ENCODE measurements around the gene LILRB5. TPM values are rescaled to one million over a fixed set of nuclear protein-coding genes. Genes with fewer than 3 reads are reported as not detected.

Gene LILRB5
- polyA plus RNA-seq, 4 donors: 2.1 to 2.8 (median 2.3) TPM

Other genes with a start within 250 kb of the LILRB5 start
- gene VSTM1, start 193.4 kb downstream of the LILRB5 start, polyA plus RNA-seq (ENCODE audit: insufficient read length in 4 of 4): under 1 TPM in 3 of 4 donors, not detected in 1; 0.22 to 0.34 (median 0.27) TPM
- under 1 TPM in 2 of 4 donors, not detected in 2; 0.22 to 0.33 TPM for gene TARM1, start 175.9 kb downstream of the LILRB5 start, polyA plus RNA-seq (ENCODE audit: insufficient read length in 4 of 4)
- under 1 TPM; 0.30 to 0.47 (median 0.36) TPM for gene OSCAR, start 156.5 kb downstream of the LILRB5 start, polyA plus RNA-seq (ENCODE audit: insufficient read length in 4 of 4)
- 100 to 1,000 TPM in 3 of 4 donors, 10 to 100 TPM in 1; 87.1 to 188 (median 133) TPM for gene NDUFA3, start 154.4 kb downstream of the LILRB5 start, polyA plus RNA-seq (ENCODE audit: insufficient read length in 4 of 4)
- 10 to 100 TPM; 13.1 to 23.6 (median 20.1) TPM for gene TFPT, start 141.6 kb downstream of the LILRB5 start, polyA plus RNA-seq (ENCODE audit: insufficient read length in 4 of 4)
- 10 to 100 TPM; 69.5 to 75.8 (median 71.8) TPM for gene PRPF31, start 141.5 kb downstream of the LILRB5 start, polyA plus RNA-seq (ENCODE audit: insufficient read length in 4 of 4)
- 10 to 100 TPM; 66.6 to 74.0 (median 69.4) TPM for gene CNOT3, start 119.5 kb downstream of the LILRB5 start, polyA plus RNA-seq (ENCODE audit: insufficient read length in 4 of 4)
- 10 to 100 TPM in 1 of 4 donors, 1 to 10 TPM in 3; 7.8 to 11.1 (median 9.7) TPM for gene LENG1, start 97.6 kb downstream of the LILRB5 start, polyA plus RNA-seq (ENCODE audit: insufficient read length in 4 of 4)
- gene TMC4, start 84.1 kb downstream of the LILRB5 start, polyA plus RNA-seq (ENCODE audit: insufficient read length in 4 of 4): 10 to 100 TPM; 27.1 to 48.0 (median 36.6) TPM
- 10 to 100 TPM; 48.8 to 93.3 (median 80.8) TPM for gene MBOAT7, start 67.7 kb downstream of the LILRB5 start, polyA plus RNA-seq (ENCODE audit: insufficient read length in 4 of 4)
- gene TSEN34, start 66.0 kb downstream of the LILRB5 start, polyA plus RNA-seq (ENCODE audit: insufficient read length in 4 of 4): 10 to 100 TPM; 47.0 to 72.4 (median 58.4) TPM
- gene RPS9, start 56.4 kb downstream of the LILRB5 start, polyA plus RNA-seq (ENCODE audit: insufficient read length in 4 of 4): 1,000 to 10,000 TPM; 1,470 to 2,055 (median 1,604) TPM
- gene LILRB3, start 34.3 kb downstream of the LILRB5 start, polyA plus RNA-seq (ENCODE audit: insufficient read length in 4 of 4): 1 to 10 TPM in 3 of 4 donors, under 1 TPM in 1; 0.47 to 2.2 (median 1.3) TPM
- under 1 TPM; 0.38 to 0.92 (median 0.65) TPM for gene LILRA6, start 14.5 kb downstream of the LILRB5 start, polyA plus RNA-seq (ENCODE audit: insufficient read length in 4 of 4)
- 1 to 10 TPM in 3 of 4 donors, under 1 TPM in 1; 0.88 to 1.8 (median 1.5) TPM for gene LILRB2, start 23.8 kb upstream of the LILRB5 start, polyA plus RNA-seq (ENCODE audit: insufficient read length in 4 of 4)
- 1 to 10 TPM in 1 of 4 donors, under 1 TPM in 3; 0.24 to 1.2 (median 0.49) TPM for gene LILRA5, start 55.9 kb upstream of the LILRB5 start, polyA plus RNA-seq (ENCODE audit: insufficient read length in 4 of 4)
- under 1 TPM in 2 of 4 donors, not detected in 2; 0.16 to 0.17 TPM for gene LILRA4, start 81.9 kb upstream of the LILRB5 start, polyA plus RNA-seq (ENCODE audit: insufficient read length in 4 of 4)
- 1 to 10 TPM; 3.4 to 5.6 (median 4.0) TPM for gene LAIR1, start 107.7 kb upstream of the LILRB5 start, polyA plus RNA-seq (ENCODE audit: insufficient read length in 4 of 4)
- 10 to 100 TPM in 3 of 4 donors, 1 to 10 TPM in 1; 5.6 to 14.1 (median 10.6) TPM for gene TTYH1, start 158.2 kb upstream of the LILRB5 start, polyA plus RNA-seq (ENCODE audit: insufficient read length in 4 of 4)
- gene LENG8, start 191.9 kb upstream of the LILRB5 start, polyA plus RNA-seq (ENCODE audit: insufficient read length in 4 of 4): 100 to 1,000 TPM in 2 of 4 donors, 10 to 100 TPM in 2; 74.5 to 284 (median 154) TPM
- gene LENG9, start 206.5 kb upstream of the LILRB5 start, polyA plus RNA-seq (ENCODE audit: insufficient read length in 4 of 4): 1 to 10 TPM; 1.8 to 3.4 (median 2.5) TPM
- gene CDC42EP5, start 216.0 kb upstream of the LILRB5 start, polyA plus RNA-seq (ENCODE audit: insufficient read length in 4 of 4): 10 to 100 TPM; 26.9 to 79.1 (median 37.6) TPM
- gene LAIR2, start 245.6 kb upstream of the LILRB5 start, polyA plus RNA-seq (ENCODE audit: insufficient read length in 4 of 4): not detected

All from left renal cortex interstitium (tissue), 4 donors.